WTC11 (cell line): Measurements from ENCODE around the gene DCXR.

ENCODE experiments used
- ARID4B ChIP-seq: sonication (generic); formaldehyde crosslinking; IDR thresholded peaks from 2 replicates; pipeline ENCODE4 v1.8.0; 2023; ENCODE audit warnings: missing genetic modification reagents, mild to moderate bottlenecking, borderline replicate concordance
- CTCF ChIP-seq: fragments of 200-600 bp; IDR thresholded peaks from 2 replicates; pipeline ENCODE4 v1.8.0; 2022; ENCODE audit warnings: antibody characterized with exemption
- E2F1 ChIP-seq: sonication (generic); formaldehyde crosslinking; IDR thresholded peaks from 2 replicates; pipeline ENCODE4 v1.8.0; 2022; ENCODE audit warnings: mild to moderate bottlenecking, missing genetic modification reagents
- FOXP1 ChIP-seq: sonication (generic); formaldehyde crosslinking; IDR thresholded peaks from 2 replicates; pipeline ENCODE4 v1.8.0; 2022; ENCODE audit warnings: missing genetic modification reagents, mild to moderate bottlenecking, moderate library complexity, borderline replicate concordance
- FOXP4 ChIP-seq: sonication (generic); formaldehyde crosslinking; IDR thresholded peaks from 2 replicates; pipeline ENCODE4 v1.8.0; 2022; ENCODE audit warnings: mild to moderate bottlenecking, missing genetic modification reagents
- HMGXB4 ChIP-seq: sonication (generic); formaldehyde crosslinking; IDR thresholded peaks from 2 replicates; pipeline ENCODE4 v1.8.1; 2023; ENCODE audit warnings: mild to moderate bottlenecking, moderate library complexity, missing genetic modification reagents
- MAX ChIP-seq: sonication (generic); formaldehyde crosslinking; IDR thresholded peaks from 2 replicates; pipeline ENCODE4 v1.8.0; 2022; ENCODE audit warnings: mild to moderate bottlenecking, missing genetic modification reagents
- MLX ChIP-seq: sonication (generic); formaldehyde crosslinking; IDR thresholded peaks from 2 replicates; pipeline ENCODE4 v1.8.1; 2023; ENCODE audit warnings: mild to moderate bottlenecking, missing genetic modification reagents, moderate library complexity
- NFYB ChIP-seq: sonication (generic); formaldehyde crosslinking; conservative IDR thresholded peaks from 2 replicates; pipeline ENCODE4 v1.8.0; 2022; ENCODE audit warnings: low read depth, missing genetic modification reagents
- TEAD1 ChIP-seq: sonication (generic); formaldehyde crosslinking; IDR thresholded peaks from 2 replicates; pipeline ENCODE4 v1.8.0; 2022; ENCODE audit warnings: mild to moderate bottlenecking, missing genetic modification reagents

- TF ChIP-seq MLX: no peak
- no peak for TF ChIP-seq CTCF
- no peak for TF ChIP-seq MAX
- TF ChIP-seq ARID4B (CRISPR knock-in tag): no peak
- no peak for TF ChIP-seq FOXP1 (CRISPR knock-in tag)
- no peak for TF ChIP-seq TEAD1
- no peak for TF ChIP-seq E2F1
- no peak for TF ChIP-seq HMGXB4 (CRISPR knock-in tag)
- TF ChIP-seq FOXP4 (CRISPR knock-in tag): no peak
- no peak for TF ChIP-seq NFYB (CRISPR knock-in tag)
Observed at GRCh38 chr17:82007228-82007494, 30.3 kb downstream of the DCXR start.
